K562 (cell line): Measurements from ENCODE around the gene SLC1A3. TPM values are rescaled to one million over a fixed set of nuclear protein-coding genes. Genes with fewer than 3 reads are reported as not detected.

Experiments
- ATAC-seq: fragments of 200-7000 bp; cut with Tn5 transposase; 3 replicates; pipeline ENCODE4 v1.9.1; 2020; ENCODE audit warnings: moderate library complexity
- BruUV-seq: library from RNA; stranded (reverse); fragments of 400-500 nt; replicated peaks from 2 replicates; lab custom pipeline; 2021; lab: Mats Ljungman, UMichigan
- CTCF ChIA-PET: fragments of 300-600 bp; formaldehyde crosslinking; extraction: SDS; loops from one replicate; lab custom pipeline; 2021; ENCODE audit warnings: low intra/inter-chr PET ratio; lab: Yijun Ruan, JAX
- POLR2A ChIA-PET: fragments of 300-600, 350-650 bp; sonication (Branson Sonifier 250); formaldehyde crosslinking; extraction: SDS; loops from one replicate; lab custom pipeline; 2021; ENCODE audit warnings: antibody characterized with exemption, inconsistent platforms; lab: Yijun Ruan, JAX
- DNase-seq, 4 experiments: peaks; one replicate each; pipeline versions ENCODE4 v3.0.0 to v3.0.0-alpha.2; 2011 to 2018; ENCODE audit warnings: low spot score in 3 of 4, mixed read lengths in 3 of 4; ENCODE audit errors: extremely low read depth in 1 of 4
- FAIRE-seq: peaks from 2 replicates; lab custom pipeline; 2011; peaks lifted over from hg19 to GRCh38; lab: Jason Lieb, UNC
- H2AFZ ChIP-seq: 2 replicates; pipeline ENCODE4 v1.6.0; 2011; ENCODE audit warnings: low read depth, low read length, control low read depth, inconsistent platforms
- H3K27ac ChIP-seq: fragments of 200-600 bp; 3 replicates; pipeline ENCODE4 v1.8.0; 2011; ENCODE audit warnings: low read depth, mild to moderate bottlenecking, control low read depth, inconsistent platforms, low read length, moderate library complexity, mixed read lengths; ENCODE audit errors: extremely low read depth
- H3K27me3 ChIP-seq, 2 experiments: fragments of 300-600 bp in 1 of 2; 2 replicates in 1 of 2; 3 replicates in 1 of 2; pipeline versions ENCODE4 v1.6.0 to v1.8.0; 2011; ENCODE audit warnings: inconsistent platforms in 2 of 2, low read length in 2 of 2, mild to moderate bottlenecking in 1 of 2, mixed read lengths in 1 of 2, moderate library complexity in 1 of 2; ENCODE audit not compliant: control insufficient read depth in 2 of 2, insufficient read depth in 2 of 2
- H3K36me3 ChIP-seq: fragments of 300-600 bp; 3 replicates; pipeline ENCODE4 v1.8.0; 2011; ENCODE audit warnings: mild to moderate bottlenecking, low read length, inconsistent platforms; ENCODE audit not compliant: control insufficient read depth, insufficient read depth
- H3K4me1 ChIP-seq, 2 experiments: fragments of 200-600 bp in 1 of 2; replicated peaks in 1 of 2; 2 replicates in 1 of 2; 3 replicates in 1 of 2; pipeline versions ENCODE4 v1.5.1 to v1.8.0; 2011; ENCODE audit warnings: inconsistent platforms in 2 of 2, low read length in 2 of 2, mild to moderate bottlenecking in 1 of 2, mixed read lengths in 1 of 2, moderate library complexity in 1 of 2; ENCODE audit not compliant: control insufficient read depth in 2 of 2, insufficient read depth in 2 of 2
- H3K4me2 ChIP-seq: 2 replicates; pipeline ENCODE4 v1.6.1; 2011; ENCODE audit warnings: low read length, control low read depth, inconsistent platforms, mixed read lengths; ENCODE audit not compliant: insufficient read depth
- H3K4me3 ChIP-seq: fragments of 200-600 bp; sonication (generic), shearing (Covaris generic); 2 replicates; pipeline ENCODE4 v1.5.1; 2016; ENCODE audit warnings: control low read depth, inconsistent platforms
- H3K79me2 ChIP-seq: fragments of 200-600 bp; 3 replicates; pipeline ENCODE4 v1.8.0; 2011; ENCODE audit warnings: low read length, inconsistent platforms; ENCODE audit not compliant: control insufficient read depth, insufficient read depth
- H3K9ac ChIP-seq, 2 experiments: 2 replicates each; pipeline versions ENCODE4 v1.6.0 to v1.6.1; 2011; ENCODE audit warnings: low read depth in 2 of 2, low read length in 2 of 2, control low read depth in 1 of 2, inconsistent platforms in 1 of 2, mild to moderate bottlenecking in 1 of 2, mixed read lengths in 1 of 2; ENCODE audit not compliant: insufficient read depth in 1 of 2
- H3K9me1 ChIP-seq: one replicate; pipeline ENCODE4 v1.6.0; 2011; ENCODE audit warnings: inconsistent platforms, mild to moderate bottlenecking, low read length, moderate library complexity; ENCODE audit not compliant: control insufficient read depth, insufficient read depth
- H3K9me3 ChIP-seq: replicated peaks from 2 replicates; pipeline ENCODE4 v1.5.1; 2011; ENCODE audit warnings: low read depth, low read length, inconsistent platforms; ENCODE audit not compliant: control insufficient read depth, insufficient read depth
- H4K20me1 ChIP-seq: replicated peaks from 2 replicates; pipeline ENCODE4 v1.6.1; 2011; ENCODE audit warnings: low read length, inconsistent platforms, mixed read lengths; ENCODE audit not compliant: control insufficient read depth, insufficient read depth
- CAMTA2 ChIP-seq: fragments of 250-450 bp; sonication (Bioruptor Pico); conservative IDR thresholded peaks from 2 replicates; pipeline ENCODE4 v1.5.1; 2022
- CEBPB ChIP-seq: fragments of 450-650 bp; IDR thresholded peaks from 2 replicates; pipeline ENCODE4 v1.6.1; 2016; ENCODE audit warnings: missing genetic modification characterization, missing compliant biosample characterization
- CEBPG ChIP-seq, 3 experiments: fragments of 200-800 bp in 1 of 3; sonication (Bioruptor generic) in 1 of 3; sonication (generic) in 1 of 3; formaldehyde crosslinking in 1 of 3; IDR thresholded peaks in 2 of 3; conservative IDR thresholded peaks in 1 of 3; 2 replicates each; pipeline versions ENCODE4 v1.6.1 to v1.8.0; 2016 to 2022; ENCODE audit warnings: missing compliant biosample characterization in 2 of 3, missing genetic modification characterization in 2 of 3, mild to moderate bottlenecking in 1 of 3, missing genetic modification reagents in 1 of 3
- RAD21 ChIP-seq, 2 experiments: fragments of 250-450 bp in 1 of 2; fragments of 450-650 bp in 1 of 2; sonication (Bioruptor Pico) in 1 of 2; formaldehyde crosslinking in 1 of 2; IDR thresholded peaks in 1 of 2; conservative IDR thresholded peaks in 1 of 2; 2 replicates each; pipeline versions ENCODE4 v1.4.0 to v1.8.0; 2020 to 2022; ENCODE audit warnings: mild to moderate bottlenecking in 2 of 2, moderate library complexity in 1 of 2
- WGBS: fragments of 100-300 bp; shearing (Covaris generic); methylation state at CpG from one replicate; pipeline ENCODE4 v1.1.6; 2016; ENCODE audit warnings: low coverage, mixed read lengths; ENCODE audit not compliant: insufficient coverage; ENCODE audit errors: missing lambda C conversion rate; 5-methylcytosine and 5-hydroxymethylcytosine counted together
- in situ Hi-C: fragments of 300-500 bp; cut with MboI; formaldehyde crosslinking; loops from 4 replicates; pipeline ENCODE4 v1.15.0; 2018; ENCODE audit warnings: inconsistent platforms, mixed read lengths
- intact Hi-C: fragments of 100-400 bp; cut with micrococcal nuclease; formaldehyde crosslinking; loops from 2 replicates; pipeline ENCODE4 v1.14.2; 2022
- polyA plus RNA-seq, 8 experiments: library from polyadenylated mRNA; depleted of rRNA in 4 of 8; stranded (reverse) in 5 of 8; unstranded in 3 of 8; fragments of >200 nt; fragmentation: Nextera tagmentation in 2 of 8; fragmentation: Illumina TruSeq in 1 of 8; extraction: Ambion mirVana in 2 of 8; extraction: Trizol in 1 of 8; gene quantifications; 2 replicates each; pipeline versions ENCODE4 v1.2.1 to v1.2.3, GENCODE V29; 2011 to 2014; ENCODE audit warnings: inconsistent platforms in 1 of 8, missing spikeins in 1 of 8
- total RNA-seq, 7 experiments: library from RNA; depleted of rRNA in 6 of 7; stranded (reverse); fragments of >200 nt in 6 of 7; fragmentation: Illumina TruSeq in 2 of 7; extraction: Trizol in 2 of 7; gene quantifications; 2 replicates each; pipeline versions ENCODE4 v1.2.1 to v1.2.3, GENCODE V29; 2011 to 2021; ENCODE audit warnings: low replicate concordance in 1 of 7

SLC1A3 gene
- total and polyA plus RNA-seq, 9 of the 15 experiments (the other 6 are each of a cell fraction or from before 2014, with no cell fraction given), result 0.13 TPM; not detected in 8

DNA sequence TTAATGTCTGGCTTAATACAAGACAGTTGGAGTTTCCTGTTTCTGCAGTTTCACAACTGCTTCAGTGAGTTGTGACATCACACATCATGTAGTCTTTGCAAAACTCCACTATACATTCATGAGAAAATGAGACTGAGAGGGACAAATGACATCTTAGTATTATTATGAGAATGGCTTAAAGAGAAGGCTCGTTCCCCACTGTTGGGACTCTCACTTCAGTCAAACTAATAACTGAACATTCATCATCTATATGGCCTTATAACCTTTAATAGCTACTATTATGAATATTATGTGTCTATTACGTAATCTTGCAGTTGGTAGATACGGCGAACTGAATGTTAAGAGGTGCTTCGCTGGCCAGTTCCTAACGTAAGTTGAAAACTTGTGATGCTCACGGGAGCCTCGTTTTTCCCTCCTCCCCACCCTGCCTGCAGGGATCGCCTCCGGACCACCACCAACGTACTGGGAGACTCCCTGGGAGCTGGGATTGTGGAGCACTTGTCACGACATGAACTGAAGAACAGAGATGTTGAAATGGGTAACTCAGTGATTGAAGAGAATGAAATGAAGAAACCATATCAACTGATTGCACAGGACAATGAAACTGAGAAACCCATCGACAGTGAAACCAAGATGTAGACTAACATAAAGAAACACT is 79.4 kb downstream of the SLC1A3 start:
- Histone ChIP-seq H3K4me3 (no peak overlapping the region), H3K9ac (no peak overlapping the region), H3K27me3 (peaks cover 10 to 29% of the 10 kb centered on the region in 2 experiments; a peak in 4 of 5 replicates), H3K9me3 (no peaks in the 10 kb centered on the region), H3K9me1 (no peaks in the 10 kb centered on the region)
- WGBS, result 6% methylated on average over 13 of the region's 13 CpGs
- no peak for DNase-seq
- intact Hi-C loops, result no loop called here
- no TSS peak for BruUV-seq
- TF ChIP-seq CAMTA2 (CRISPR knock-in tag) (no peak), RAD21 (CRISPR knock-in tag; conservative IDR thresholded peaks at IDR 0.05 in 1 of 2, IDR thresholded peaks at IDR 0.05 in 1 of 2) (no peak), CEBPB (peak; percentile 89), CEBPG (CRISPR knock-in tag; IDR thresholded peaks at IDR 0.05) (no peak), CEBPG (tag; conservative IDR thresholded peaks at IDR 0.05 in 1 of 2, IDR thresholded peaks at IDR 0.05 in 1 of 2) (peak; percentile 64 to 82)
- TF ChIP-seq, all 486 proteins: peak for 2
- Histone ChIP-seq H3K4me2 (no peak overlapping the region), H3K4me1 (peaks cover 0 to 6% of the 10 kb centered on the region in 2 experiments; a peak in 2 of 5 replicates), H3K36me3 (no peaks in the 10 kb centered on the region), H4K20me1 (no peaks in the 10 kb centered on the region), H2AFZ (no peak overlapping the region), H3K79me2 (no peaks in the 10 kb centered on the region), H3K27ac (no peak overlapping the region)
- in situ Hi-C loops, result no loop called here
- FAIRE-seq (no peak), ATAC-seq (no peak)
- ChIA-PET CTCF (no interaction called here), POLR2A (interaction anchor here (1.0 kb wide), 1 partner anchor 328 kb away, joined by 3 read pairs; no protein-coding TSS in a partner anchor)
